ENCODE results near the gene SLIT1.
A peak's percentile ranks its signal among the peaks of the same experiment; 100 is the strongest.

DNA sequence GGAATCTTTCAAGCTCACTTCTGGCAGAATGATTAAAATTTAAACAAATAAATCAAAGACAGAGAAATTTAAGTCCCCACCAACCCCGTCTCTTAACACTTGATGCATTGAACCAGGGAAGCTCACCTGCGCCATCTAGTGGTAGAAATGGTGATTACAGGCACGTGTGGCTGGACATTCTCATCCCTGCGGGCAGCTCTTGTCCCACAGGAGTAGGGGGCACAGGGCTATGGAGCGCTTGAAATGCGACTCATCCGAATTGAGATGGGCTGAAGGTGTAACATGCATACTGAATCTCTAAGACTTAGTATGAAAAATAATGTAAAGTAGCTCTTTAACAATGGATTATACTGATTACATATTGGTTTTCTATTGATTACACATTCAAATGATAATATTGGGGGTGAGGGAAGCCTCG, 24.8 kb upstream of the SLIT1 start:
- TF ChIP-seq, protein P1, sequence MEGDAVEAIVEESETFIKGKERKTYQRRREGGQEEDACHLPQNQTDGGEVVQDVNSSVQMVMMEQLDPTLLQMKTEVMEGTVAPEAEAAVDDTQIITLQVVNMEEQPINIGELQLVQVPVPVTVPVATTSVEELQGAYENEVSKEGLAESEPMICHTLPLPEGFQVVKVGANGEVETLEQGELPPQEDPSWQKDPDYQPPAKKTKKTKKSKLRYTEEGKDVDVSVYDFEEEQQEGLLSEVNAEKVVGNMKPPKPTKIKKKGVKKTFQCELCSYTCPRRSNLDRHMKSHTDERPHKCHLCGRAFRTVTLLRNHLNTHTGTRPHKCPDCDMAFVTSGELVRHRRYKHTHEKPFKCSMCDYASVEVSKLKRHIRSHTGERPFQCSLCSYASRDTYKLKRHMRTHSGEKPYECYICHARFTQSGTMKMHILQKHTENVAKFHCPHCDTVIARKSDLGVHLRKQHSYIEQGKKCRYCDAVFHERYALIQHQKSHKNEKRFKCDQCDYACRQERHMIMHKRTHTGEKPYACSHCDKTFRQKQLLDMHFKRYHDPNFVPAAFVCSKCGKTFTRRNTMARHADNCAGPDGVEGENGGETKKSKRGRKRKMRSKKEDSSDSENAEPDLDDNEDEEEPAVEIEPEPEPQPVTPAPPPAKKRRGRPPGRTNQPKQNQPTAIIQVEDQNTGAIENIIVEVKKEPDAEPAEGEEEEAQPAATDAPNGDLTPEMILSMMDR (IDR thresholded peaks at IDR 0.05), result peak; percentile 72 to 99 (median 86)
- no peak for TF ChIP-seq POLR2A (IDR thresholded peaks at IDR 0.05)

All from body of pancreas (tissue), 4 donors.